ENCODE results near the gene HIF3A.
"Not testable (repeated sequence)": the region's sequence is repeated elsewhere in the genome, so short reads cannot be mapped to it uniquely, and the experiment has no call there.

The HIF3A gene

DNA sequence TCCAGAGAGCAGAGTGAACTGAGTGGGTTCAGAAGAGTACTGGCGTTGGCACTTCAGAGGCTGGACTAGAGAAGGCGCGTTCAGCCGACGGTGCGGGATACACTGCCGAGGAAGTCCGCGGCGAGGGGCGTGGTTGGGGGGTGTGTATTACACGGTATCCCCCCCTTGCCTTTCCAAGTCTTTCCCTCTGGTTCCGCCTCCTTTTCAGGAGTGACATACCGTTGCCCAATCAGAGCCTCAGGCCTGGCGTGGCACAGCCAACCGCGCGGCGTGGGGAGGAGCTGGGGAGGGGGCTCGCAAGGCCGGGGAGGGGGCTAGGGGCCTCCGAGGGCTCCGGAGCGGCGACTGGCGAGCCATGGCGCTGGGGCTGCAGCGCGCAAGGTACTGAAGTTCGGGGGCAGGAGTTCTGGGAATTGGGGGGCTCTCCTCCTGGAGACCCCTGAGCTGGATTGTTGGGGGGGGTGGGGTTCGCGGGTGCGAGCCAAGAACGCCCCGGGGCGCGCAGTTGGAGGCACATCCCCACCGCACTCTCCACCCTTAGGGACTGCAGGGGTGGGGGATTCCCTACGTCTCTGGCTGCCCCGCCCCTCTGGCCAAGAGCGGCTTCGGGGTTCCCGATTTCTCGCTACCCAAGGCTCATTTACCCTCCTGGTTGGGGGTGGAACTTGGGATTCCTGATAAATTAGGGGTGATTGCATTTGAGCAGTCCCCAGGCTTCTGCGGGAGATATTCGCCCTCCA, at the start of gene HIF3A:
HIF3A (plus strand) TSS at position 321 of the 740 bp plus-strand sequence; CDS start at position 356, 35 bp downstream.
- DNase-seq (ENCODE audit: low read depth), result no peak

DNA sequence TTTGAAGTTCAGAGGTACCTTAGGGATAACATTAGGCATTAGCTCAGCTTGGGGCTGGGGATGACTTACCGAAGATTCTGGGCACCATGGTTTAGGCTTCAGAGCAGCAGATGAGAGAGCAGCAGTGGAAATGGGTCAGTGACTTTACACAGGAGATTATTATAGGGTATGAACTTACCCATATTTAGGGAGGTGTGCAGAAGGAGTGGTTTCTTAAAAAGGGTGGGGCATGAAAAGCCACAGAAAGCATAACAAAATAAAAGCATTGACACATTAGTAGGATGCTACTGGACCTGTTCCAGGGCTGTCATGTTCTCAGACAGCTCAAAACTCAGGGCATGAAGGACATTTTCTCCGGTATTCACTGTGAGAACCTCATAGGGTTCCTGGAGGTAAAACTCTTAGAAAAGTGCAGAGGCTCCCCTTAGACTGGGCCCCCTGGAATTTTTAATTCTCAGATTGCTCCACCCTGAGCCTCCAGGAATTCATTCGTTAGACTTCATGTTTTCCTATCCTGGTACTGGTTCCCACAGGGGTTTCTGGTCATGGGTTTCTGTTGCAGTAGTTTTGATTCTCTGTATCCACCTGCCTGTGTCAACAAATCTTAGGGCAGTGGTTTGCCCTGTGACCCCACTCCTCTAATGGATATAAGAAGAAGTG, 46.6 kb upstream of the HIF3A start:
- no peak for DNase-seq (ENCODE audit: low read depth)

DNA sequence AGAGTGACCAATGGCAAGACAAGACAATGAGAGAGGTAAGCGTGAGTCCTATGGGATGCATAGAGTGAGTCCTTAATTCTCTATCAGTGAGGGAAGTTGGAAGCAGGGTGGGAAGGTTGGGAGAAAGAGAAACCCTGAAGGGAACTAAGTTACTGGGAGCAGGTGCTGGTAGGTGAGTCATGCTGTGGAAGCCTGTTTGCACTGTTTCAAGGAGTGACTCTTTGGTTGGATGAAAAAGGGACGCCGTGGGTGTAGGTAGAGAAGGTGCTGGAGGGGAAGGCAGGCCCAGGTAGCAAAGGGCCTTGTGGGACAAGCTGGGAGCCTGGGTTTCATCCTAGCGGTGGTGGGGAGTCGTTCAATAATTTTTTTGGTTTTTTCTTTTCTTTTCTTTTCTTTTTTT, 45.4 kb upstream of the HIF3A start:
- DNase-seq (ENCODE audit: low read depth), result no peak

DNA sequence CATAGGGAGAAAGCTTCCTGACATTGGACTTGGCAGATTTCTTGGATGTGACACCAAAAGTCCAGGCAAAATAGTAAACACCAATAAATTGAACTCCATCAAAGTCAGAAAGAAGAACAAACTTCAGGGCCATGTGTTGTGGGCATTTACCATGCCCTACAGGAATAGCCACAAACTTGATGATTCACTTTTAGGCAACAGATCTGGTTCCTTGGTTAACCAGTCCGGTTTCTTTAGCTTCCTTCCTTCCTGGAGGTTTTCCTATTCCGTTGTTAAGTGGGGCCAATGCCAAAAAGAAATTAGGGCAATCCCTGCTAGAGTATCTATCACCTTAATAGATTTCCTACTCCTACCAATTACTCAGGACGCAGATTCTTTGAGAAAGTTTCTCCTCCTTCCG, 42.1 kb upstream of the HIF3A start:
- no peak for DNase-seq (ENCODE audit: low read depth)

DNA sequence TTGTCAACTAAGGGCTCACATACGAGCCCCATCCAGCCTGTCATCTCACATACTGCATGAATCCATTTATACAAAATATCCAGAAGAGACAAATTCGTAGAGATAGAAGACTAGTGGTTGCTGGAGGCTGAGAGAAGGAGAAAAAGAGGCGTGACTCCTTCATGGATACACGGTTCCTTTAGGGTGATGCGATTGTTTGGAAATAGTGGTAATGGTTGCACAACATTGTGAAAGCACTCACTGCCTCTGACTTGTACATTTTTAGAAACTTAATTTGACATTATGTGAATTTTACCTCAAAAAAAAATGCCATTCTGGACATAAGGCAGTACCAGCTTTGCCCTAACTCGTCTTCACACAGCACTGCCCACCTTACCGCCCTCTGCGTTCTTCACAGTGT, 40.0 kb upstream of the HIF3A start:
- DNase-seq (ENCODE audit: low read depth), result no peak

DNA sequence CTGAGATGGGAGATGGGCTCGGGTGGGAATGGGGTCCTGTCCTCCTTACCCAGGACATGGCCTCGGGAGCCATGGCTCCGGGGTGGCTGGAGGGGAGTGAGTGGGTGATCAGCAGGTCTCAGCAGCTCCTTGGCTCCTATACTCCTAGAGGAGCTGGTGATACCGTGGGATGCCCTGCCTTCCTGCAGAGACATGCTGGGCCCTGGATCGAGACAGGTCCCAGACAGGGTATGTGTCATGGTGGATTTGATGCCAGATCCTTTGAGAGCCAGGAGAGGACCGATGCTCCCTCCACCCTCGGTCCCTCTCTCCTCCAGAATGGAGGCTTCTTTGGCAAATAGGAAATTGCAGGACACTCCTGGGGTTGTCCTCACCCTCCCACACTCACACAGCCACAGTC, 35.3 kb upstream of the HIF3A start:
- not testable (repeated sequence) for DNase-seq (ENCODE audit: low read depth)

DNA sequence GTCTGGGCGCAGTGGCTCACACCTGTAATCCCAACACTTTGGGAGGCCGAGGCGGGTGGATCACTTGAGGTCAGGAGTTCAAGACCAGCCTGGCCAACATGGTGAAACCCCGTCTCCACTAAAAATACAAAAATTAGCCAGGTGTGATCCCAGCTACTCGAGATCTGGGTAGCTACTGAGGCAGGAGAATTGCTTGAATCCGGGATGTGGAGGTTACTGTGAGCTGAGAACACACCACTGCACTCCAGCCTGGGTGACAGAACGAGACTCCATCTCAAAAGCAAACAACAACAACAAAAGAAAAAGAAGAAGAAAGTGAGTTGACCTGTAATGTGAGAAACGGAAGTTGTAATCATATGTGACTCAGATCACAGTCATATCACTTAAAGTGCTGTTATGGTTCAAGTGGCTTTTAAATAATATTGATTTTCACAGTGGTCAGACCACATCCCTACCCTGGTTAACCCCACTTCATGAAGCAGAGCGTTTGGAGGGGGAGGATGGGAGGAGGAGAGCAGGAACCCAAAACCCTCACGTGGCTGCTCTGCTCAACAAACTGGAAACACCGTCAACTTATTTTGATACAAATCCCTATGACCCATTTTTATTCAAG, 34.1 kb upstream of the HIF3A start:
- peak; percentile 11 for DNase-seq (ENCODE audit: low read depth)

DNA sequence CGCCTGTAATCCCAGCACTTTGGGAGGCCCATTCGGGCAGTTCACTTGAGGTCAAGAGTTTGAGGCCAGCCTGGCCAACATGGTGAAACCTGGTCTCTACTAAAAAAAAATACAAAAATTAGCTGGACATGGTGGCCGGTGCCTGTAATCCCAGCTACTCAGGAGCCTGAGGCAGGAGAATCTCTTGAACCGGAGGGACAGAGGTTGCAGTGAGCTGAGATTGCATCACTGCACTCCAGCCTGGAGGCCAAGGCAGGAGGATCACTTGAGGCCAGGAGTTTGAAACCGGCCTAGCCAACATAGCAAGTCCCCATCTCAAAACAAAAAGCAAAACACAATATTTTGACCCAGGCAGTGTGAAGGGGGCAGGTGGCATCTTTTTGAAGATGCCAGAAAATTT, 32.0 kb upstream of the HIF3A start:
- DNase-seq (ENCODE audit: low read depth), result not testable (repeated sequence)

DNA sequence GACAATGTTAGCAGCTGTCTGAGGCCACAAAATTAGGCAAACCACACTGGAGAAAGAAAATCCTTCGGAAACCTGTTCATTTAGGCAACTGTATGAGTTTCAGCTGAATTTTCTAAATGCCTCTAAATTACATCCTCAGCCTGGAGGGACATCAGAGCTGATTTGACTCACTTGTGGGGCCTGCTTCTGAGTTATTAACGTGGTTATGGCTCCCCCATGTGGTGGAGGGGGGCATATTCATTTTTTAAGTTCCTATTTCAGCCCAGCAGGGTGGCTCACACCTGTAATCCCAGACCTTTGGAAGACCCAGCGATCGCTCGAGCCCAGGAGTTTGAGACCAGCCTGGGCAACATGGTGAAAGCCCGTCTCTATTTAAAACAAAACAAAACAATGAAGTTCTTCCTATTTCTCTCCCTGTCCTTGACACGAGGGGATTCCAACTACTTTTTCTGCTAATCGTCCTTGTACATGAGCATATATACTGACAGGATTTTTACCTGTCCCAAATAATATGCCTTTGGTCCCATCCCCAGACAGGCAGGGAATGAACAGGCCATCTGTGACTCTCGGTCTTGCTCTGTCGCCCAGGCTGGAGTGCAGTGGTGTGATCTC, 31.5 kb upstream of the HIF3A start:
- DNase-seq (ENCODE audit: low read depth), result peak; percentile 47

DNA sequence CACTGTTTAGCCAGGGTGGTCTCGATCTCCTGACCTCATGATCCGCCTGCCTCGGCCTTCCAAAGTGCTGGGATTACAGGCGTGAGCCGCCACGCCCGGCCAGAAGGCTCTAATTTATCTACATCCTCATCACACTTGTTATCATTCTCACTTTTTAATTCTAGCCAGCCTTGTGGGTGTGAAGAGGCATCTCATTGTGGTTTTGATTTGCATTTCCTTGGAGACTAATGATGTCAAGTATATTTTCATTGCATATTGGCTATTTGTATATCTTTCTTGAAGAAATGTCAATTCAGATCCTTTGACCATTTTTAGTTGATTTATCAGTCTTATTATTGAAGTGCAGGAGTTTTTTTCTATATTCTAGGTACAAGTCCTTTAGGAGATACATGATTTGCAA, 27.7 kb upstream of the HIF3A start:
- no peak for DNase-seq (ENCODE audit: low read depth)

DNA sequence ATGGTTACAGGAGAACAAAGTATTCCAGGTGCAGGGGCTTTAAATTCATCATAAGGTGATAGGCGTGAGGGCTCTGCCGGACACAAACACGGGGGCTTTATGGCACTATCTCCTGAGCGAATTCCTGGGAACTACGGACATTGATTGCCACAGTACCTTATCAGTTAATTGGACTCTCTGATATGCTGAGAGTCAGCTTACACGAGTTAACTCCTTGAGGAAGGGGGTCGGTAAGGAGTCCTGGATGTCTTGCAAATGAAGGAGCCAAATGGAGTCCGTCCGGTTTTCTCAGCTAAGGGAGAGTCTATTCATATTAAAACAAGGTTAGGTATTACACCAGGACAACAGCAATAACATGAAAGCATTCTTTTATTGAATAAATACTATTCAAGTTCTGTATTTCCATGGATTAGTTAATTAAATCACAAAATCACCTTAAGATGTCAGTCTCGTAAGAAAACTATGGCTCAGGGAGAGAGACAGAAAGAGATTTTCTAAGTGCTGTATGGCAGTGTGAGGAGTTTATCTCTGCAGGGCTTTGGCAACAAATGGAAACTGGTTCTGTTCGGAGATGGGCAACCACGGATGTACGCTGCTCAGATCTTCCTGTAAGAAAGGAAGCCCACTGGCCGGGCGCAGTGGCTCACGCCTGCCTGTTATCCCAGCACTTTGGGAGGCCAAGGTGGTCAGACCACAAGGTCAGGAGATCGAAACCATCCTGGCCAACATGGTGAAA, 26.2 kb upstream of the HIF3A start:
- no peak for DNase-seq (ENCODE audit: low read depth)

DNA sequence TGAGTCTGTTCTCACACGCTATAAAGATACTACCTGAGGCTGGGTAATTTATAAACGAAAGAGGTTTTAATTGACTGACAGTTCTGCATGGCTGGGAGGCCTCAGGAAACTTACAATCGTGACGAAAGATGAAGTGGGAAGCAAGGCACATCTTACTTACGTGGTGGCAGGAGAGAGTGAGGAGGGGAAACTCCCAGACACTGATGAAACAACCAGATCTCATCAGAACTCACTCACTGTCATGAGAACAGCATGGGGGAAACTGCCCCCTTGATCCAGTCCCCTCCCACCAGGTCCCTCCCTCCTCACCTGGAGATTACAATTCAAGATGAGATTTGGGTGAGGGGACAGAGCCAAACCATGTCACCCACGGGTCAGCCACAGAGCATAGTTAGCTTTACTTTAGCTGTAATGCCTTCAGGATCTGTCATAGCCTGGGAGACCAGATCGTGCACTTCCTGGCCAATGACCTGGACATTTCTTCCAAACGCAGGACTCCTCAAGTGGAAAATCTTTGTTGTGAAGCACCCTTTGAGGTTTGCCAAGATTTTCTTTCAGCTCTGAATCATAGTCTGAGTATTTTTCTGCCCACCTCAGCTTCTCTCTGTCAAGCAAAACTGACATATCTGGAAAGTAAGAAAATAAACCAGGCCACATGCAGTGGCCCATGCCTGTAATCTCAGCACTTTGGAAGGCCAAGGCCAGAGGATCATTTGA, 25.2 kb upstream of the HIF3A start:
- no peak for DNase-seq (ENCODE audit: low read depth)

DNA sequence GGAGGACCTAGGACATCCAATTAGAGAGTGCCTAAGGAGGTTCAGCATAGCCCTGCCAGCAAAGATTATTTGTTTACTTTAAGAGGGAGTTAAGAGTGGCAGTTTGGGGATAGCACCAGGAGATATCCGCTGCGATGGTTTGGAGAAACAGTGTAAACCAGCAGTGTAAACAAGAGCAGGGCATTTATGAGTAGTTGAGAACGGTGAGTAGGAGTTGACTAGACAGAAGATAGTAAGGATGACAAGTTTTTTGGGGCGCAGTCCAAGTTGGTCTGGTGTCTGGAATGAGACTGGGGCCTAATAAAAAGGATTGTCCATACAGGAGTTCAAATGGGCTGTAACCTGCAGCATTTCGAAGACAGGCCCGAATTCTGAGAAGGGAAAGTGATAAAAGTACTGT, 22.9 kb upstream of the HIF3A start:
- not testable (repeated sequence) for DNase-seq (ENCODE audit: low read depth)

DNA sequence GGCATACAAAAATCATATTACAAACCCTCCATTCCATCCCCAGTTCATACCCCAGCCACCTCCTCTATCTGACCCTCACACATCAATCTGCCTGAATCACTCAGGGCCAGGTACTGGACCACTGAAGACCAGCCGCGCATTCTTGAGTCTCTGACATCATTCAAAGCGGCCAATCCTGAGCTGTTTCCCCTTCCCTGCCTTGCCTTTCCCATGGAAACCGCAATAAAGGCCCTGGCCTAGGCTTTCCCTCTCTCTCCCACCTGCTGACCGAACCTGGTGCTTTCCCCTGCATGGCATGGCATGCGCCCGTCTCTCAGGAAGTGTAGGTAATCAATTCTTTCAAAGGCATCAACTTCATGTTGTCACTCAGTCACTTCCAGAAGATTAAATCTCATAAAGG, 17.7 kb upstream of the HIF3A start:
- no peak for DNase-seq (ENCODE audit: low read depth)

DNA sequence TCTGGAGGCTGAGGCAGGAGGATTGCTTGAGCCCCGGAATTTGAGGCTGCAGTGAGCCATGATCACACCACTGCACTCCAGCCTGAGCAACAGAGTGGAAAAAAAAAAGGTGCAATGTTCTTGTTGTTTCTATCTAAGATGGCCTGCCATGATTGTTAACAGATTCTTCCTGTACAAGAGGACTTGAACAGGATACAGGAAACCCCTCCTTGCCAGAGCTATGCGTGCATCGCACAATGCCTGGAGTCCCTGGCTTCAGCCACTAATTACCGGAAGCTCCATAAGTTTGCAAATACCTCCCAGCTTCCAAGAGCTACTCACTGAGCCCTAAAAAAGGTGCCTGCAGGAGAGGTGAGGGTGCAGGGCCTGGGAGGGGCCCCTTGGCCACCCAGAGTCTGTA, 13.1 kb upstream of the HIF3A start:
- no peak for DNase-seq (ENCODE audit: low read depth)

DNA sequence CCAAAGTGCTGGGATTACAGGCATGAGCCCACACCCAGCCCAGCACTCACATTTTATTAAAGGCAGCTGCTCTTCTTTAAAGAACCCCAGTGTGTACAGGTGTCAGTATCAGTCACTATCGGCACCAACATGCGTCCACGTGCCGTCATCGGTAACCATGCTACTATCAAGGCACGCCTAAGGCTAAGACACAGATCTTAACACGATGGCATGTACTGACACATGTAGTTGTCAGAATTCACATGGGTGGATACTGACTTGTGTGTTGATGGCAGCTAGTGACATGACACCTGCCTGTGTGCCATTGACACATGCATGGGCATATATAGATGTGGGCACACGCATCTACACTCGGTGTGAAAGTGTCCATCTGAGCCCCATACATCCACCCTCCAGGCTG, 12.2 kb upstream of the HIF3A start:
- DNase-seq (ENCODE audit: low read depth), result no peak

DNA sequence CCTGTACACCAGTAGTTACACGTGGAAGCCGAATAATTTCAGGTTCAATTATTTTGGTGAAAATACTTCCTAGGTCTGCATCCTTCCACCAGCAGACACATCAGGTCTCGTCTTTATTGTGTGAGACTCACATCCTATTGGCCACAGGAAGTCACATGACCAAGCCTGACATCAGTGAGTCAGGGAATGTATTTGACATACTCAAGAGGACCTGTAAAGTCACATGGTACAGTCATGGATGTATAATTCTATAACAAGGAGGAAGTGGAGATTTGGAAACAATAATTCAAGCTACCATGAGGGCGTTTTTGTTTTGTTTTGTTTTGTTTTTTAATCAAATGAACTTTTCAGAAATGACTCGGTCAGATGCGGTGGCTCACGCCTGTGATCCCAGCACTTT, 9.3 kb upstream of the HIF3A start:
- DNase-seq (ENCODE audit: low read depth), result no peak

DNA sequence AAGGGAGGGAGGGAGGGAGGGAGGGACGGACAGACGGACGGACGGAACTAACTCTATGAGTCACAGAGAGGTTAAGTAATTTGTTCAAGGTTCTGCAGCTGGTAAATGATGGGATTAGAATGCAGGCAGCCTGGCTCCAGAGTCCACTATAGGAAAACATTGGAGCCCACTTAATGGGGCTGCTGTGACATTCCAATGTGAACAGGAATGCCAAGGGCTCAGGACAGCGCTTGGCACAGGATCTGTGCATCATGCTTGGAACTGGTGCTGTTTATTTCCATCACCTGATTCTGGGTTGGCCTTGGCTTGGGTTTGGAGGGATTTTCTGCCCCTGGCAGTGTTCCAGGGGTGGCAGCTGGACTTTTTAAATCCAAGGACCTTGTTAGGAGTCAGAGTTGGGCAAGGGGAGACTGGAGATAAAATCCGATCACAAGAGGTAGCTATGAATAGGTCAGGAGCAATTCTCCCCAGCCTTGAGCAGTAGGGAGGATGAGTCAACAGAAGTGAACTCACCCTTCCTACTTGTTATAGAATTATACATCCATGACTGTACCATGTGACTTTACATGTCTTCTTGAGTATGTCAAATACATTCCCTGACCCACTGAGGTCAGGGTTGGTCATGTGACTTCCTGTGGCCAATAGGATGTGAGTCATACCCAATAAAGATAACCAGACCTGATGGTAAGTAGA, 7.8 kb upstream of the HIF3A start:
- DNase-seq (ENCODE audit: low read depth), result no peak

DNA sequence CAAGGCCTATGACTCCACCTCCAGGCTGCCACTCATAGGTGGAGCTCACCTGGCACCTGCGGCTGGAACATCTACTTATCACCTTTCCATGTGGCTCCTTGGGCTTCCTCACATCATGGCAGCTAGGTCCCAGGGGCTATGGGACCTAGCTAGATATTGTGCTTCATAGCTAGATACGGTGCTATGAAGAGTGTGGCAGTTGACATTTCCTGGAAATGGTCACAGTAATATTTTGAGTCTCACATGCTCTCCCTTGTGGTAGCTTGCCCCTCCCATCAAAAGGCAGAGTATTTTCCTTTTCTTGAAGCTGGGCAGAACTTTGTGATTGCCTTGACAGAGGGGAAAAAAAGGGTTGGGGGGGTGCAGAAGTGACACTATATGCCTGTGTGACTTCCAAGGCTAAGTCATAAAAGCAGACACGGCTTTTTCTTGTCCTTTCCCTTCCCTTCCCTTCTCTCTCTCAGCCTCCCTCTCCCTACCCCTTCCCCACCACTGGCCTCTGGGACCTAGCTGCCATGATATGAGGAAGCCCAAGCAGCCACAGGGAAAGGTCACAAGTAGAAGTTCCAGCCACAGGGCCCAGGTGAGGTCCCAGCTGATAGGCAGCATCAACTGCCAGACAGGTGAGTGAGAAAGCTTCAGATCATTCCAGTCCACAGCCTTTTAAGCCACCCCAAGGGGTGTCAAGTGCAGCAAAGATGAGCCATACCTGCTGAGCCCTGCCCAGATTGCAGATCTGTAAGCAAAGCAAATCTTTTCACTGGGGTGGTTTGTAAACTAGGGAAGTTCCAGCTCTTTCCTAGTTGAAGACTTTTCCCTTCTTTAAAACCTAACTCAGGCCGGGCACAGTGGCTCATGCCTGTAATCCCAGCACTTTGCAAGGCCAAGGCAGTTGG, 6.9 kb upstream of the HIF3A start:
- no peak for DNase-seq (ENCODE audit: low read depth)

DNA sequence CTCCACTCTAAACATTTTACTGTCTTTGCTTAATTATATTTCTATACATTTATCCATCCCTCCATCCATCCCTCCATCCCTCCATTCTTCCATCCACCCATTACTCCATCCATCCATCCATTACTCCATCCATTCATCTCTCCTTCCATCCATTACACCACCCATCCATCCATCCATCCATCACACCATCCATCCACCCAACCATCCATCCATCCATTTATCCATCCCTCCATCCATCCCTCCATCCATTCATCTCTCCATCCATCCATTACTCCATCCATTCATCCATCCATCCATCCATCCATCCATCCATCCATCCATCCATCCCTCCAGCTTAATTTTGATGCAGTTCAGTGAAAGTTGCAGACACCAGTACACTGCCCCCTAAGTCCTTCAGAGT, 5.0 kb upstream of the HIF3A start:
- DNase-seq (ENCODE audit: low read depth), result no peak
